ENCODE measurements around the gene WBP1.
"Not testable (repeated sequence)": the region's sequence is repeated elsewhere in the genome, so short reads cannot be mapped to it uniquely, and the experiment has no call there.

WBP1 gene

DNA sequence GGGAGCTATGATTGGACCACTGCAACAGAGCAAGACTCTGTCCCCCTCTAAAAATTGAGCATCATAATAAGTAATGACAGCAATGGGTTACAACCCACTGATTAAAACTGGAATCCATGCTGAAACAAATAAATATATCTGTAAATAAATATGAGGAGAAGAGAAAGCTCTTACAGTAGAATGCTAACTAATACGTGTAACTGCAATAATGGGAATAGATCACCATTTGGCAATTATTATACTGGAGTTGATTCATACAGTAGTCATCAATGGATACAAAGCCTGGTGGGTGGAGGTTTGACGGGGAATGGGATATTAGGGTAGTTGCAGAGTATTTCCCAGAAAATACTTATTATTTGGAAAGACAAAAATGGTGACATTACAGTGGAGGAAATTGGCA, 9.5 kb upstream of the WBP1 start:
- in situ Hi-C loops (cut with HindIII; ENCODE audit: low sequenced_read_pairs): no loop called here

DNA sequence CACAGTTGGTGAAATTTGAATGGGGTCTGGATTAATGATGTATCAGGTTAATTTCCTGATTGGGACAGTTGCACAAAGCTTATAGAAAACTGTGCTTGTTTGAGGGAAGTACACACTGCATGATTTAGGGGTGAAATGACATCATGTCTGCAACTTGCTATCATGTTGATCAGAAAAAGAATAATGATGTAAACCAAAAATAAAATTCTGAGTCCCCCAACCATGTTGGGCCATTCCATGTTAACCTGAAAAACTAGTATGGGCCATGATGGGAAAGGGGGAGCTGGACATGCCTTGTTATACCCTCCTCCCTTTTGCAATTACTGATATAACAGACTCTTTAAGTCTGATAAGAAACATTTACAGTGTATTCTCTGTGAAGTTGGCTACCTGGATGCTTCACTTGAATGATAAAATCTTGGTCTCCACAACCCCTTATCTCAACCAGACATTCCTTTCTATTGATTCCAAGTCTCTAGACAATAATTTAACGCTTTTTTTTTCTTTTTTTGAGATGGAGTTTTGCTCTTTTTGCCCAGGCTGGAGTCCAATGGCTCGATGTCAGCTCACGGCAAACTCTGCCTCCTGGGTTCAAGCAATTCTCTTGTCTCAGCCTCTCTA, 7.6 kb upstream of the WBP1 start:
- in situ Hi-C loops (cut with HindIII; ENCODE audit: low sequenced_read_pairs): no loop called here

DNA sequence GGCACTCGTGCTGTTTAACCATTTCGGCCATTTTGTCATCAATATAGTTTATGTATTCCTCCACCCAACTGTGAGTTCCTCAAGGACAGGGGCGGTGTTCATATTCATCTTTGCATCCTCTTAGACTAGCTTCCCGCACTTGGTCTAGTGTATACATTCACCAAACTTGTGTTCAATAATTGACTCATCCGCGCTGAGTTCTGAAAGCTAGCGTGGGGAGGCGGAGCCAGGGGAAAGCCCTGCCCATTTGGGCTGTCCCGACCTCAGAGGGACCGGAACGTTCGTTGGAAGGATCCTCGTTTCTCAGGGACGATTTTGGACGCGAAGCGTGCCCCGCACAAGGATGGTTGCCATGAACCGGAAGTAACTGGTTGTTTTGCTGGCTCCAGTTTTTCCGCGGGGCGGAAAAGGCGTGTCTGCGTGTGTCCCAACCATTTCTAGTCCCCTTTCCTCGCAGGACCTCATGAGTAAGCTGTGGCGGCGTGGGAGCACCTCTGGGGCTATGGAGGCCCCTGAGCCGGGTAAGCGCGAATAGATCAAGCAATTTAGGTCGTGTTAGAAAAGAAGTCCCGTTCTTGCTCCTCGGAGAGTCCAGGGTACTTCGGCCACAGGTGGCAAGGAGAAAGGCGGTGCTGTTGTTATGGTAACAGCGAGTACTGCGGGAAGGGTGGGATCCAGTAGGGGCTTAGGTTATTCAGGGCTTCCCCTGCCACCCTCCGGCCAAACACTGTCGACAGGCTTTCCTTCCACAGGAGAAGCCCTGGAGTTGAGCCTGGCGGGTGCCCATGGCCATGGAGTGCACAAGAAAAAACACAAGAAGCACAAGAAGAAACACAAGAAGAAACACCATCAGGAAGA, 3.4 kb upstream of the WBP1 start, which contains the start of gene INO80B:
Gene INO80B (plus strand): TSS at position 434 of the 858 bp plus-strand sequence. CDS start 30 bp downstream, at position 464.
- in situ Hi-C loops (cut with HindIII; ENCODE audit: low sequenced_read_pairs): no loop called here

DNA sequence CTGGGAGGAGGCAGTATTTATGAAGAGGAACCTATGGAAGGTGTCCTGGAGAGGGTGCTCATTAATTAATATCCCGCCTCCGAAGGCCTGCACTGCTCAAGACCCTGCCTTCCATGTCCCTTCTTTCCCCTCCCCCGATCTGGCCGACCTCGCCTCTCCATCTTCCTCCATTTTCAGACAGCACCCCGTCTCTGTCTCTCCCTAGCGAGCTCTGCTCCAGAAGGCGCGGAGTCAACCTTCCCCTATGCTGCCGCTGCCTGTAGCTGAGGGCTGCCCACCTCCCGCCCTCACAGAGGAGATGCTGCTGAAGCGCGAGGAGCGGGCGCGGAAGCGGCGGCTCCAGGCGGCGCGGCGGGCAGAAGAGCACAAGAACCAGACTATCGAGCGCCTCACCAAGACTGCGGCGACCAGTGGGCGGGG, 1.1 kb upstream of the WBP1 start:
- in situ Hi-C loops (cut with HindIII; ENCODE audit: low sequenced_read_pairs): no loop called here

DNA sequence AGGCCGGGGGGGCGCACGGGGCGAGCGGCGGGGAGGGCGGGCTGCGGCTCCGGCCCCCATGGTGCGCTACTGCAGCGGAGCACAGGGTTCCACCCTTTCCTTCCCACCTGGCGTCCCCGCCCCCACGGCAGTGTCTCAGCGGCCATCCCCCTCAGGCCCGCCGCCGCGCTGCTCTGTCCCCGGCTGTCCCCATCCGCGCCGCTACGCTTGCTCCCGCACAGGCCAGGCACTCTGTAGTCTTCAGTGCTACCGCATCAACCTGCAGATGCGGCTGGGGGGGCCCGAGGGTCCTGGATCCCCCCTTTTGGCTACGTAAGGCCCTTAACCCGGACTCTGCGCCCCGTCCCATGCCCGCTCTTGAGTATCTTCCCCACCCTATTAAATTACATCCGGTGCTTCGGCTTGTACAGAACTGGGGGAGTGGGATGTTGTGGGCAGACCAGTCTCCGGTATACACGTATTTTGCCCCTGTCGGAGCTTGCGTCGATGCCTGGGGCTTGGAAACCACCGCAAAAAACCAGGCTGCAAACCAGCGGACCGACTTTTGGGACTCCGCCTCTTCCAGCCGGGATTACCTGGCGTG, 598 bp upstream of the WBP1 start:
- in situ Hi-C loops (cut with HindIII; ENCODE audit: low sequenced_read_pairs): no loop called here

DNA sequence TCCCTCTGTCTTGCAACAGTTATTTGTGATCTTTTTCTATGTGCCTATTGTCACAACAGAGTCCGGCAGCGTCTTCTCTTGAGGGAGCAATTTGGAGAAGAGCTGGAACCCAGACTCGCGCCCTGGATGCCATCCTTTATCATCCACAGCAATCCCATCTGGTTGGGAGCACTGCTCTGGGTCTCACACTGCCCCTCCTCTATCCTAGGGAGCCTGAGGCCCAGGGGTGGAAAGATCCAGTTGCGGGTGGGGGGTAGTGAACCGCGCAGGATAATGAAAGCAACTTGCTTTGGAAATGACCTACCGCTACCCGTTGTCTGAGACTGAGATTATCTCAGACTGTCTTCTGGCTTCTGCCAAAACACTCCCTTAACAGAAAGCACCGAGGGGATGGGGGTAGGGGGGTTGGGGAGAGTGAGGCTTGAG, 713 bp downstream of the WBP1 start:
- in situ Hi-C loops (cut with HindIII; ENCODE audit: low sequenced_read_pairs): no loop called here

DNA sequence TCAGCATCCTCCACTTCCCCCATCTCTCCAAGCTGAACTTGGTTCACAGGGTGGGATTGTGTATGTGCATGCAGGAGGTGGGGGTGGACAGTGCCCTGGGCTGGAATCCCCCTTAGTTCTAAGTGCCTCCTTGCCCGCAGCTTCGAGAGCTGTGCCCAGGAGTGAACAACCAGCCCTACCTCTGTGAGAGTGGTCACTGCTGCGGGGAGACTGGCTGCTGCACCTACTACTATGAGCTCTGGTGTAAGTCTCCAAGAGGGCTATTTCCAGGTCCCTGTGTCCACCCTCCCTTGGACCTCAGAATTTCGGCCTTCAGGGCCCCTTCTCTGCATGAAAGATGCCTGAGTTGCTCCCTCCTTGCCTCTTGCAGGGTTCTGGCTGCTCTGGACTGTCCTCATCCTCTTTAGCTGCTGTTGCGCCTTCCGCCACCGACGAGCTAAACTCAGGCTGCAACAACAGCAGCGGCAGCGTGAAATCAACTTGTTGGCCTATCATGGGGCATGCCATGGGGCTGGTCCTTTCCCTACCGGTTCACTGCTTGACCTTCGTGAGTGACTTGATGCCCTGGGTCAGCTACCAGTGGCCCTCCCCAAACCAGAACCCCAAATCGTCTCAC, 1.4 kb downstream of the WBP1 start:
- in situ Hi-C loops (cut with HindIII; ENCODE audit: low sequenced_read_pairs): not testable (repeated sequence)

DNA sequence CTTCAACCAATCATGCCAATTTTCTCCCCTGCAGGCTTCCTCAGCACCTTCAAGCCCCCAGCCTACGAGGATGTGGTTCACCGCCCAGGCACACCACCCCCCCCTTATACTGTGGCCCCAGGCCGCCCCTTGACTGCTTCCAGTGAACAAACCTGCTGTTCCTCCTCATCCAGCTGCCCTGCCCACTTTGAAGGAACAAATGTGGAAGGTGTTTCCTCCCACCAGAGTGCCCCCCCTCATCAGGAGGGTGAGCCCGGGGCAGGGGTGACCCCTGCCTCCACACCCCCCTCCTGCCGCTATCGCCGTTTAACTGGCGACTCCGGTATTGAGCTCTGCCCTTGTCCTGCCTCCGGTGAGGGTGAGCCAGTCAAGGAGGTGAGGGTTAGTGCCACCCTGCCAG, 1.9 kb downstream of the WBP1 start:
- in situ Hi-C loops (cut with HindIII; ENCODE audit: low sequenced_read_pairs): not testable (repeated sequence)

DNA sequence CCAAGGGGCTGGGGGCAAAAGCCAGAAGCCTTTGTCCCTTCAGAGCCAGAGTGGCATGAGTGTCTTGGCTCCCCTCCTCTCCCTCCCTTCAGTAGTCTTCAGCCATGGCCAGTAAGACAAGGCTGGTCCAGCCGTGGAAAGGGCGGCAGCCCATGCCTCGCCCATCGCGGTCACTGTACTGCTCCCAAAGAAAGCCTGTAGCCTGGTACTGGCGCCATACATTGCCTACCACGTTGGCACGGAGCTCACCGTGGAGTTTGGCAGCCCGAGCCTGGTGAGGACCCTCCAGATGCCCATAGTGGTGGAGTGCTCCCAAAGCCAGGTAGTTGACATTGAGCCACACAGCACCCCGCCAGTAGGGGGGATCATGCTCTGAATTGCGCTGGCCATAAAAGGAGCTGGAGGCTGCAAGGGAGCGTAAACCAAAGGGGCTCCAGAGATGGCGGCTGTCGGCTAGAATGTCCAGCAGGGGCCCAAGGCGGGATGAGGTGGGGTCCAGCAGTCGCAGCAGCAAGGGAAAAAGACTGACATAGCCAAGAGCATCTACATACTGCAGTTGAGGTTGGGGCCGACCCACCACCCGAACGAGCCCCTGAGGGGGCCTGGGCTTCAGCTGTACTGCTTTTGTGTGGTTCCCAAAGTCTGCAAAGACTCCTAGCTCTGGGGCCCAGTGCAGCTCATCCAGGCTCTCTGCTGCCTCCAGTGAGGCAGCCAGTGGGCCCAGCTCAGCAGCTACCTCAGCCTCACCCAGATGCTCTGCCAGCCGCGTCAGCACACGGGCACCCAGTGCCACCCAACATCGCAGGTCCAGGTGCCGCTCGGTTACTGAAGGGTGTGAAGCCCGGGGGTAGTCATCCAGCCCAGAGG, 3.2 kb downstream of the WBP1 start:
- in situ Hi-C loops (cut with HindIII; ENCODE audit: low sequenced_read_pairs): no loop called here

DNA sequence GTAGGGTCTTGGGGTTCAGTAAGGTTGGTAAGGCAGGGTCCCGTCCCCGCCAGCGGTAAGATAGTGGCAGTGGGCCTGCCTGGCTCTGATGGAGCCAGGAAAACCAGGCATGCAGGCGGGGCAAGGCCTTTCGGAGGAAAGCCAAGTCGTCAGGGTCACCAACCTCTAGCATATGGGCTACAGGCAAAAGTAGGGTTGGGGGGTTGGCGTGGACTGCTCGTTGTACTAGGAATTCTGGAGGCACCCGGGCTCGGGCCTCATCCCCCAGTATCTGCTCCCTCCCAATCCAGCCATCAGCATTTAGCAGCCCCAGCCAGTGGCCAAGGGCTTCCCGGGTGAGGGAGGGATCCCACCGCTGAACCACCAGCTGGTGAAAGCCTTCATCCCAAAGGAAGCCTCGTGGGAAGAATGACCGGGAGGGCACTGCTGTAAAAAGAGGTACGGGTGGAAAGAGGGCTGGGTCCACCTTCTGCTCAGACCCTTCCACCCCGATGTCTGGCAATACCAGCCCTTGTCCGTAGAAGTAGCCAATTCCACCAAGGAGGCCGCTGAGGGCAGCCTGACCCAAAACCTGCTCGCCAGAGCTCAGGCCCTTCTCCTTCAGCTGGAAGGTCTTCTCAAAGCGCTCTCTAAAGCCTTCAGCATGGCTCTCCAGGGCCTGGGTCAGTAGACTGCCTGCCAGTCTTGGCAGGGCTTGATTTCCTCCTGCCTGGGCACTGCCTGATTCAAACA, 4.0 kb downstream of the WBP1 start:
- in situ Hi-C loops (cut with HindIII; ENCODE audit: low sequenced_read_pairs): no loop called here

DNA sequence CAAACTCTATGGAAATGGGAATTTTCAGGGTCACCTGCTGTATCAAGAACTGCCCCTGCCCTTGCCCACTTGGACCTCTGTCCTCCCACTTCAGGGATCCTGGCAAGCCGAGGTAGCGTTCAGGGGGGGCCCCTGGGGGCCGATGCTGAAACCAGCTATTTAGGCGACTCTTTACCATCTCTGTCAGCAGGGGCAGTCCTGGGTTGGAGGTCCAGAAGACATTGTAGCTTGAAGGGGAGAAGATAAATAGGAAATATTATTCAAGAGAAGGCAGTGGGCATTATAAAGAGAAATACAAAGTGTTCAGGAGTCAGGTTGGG, 4.5 kb downstream of the WBP1 start:
- in situ Hi-C loops (cut with HindIII; ENCODE audit: low sequenced_read_pairs): no loop called here

DNA sequence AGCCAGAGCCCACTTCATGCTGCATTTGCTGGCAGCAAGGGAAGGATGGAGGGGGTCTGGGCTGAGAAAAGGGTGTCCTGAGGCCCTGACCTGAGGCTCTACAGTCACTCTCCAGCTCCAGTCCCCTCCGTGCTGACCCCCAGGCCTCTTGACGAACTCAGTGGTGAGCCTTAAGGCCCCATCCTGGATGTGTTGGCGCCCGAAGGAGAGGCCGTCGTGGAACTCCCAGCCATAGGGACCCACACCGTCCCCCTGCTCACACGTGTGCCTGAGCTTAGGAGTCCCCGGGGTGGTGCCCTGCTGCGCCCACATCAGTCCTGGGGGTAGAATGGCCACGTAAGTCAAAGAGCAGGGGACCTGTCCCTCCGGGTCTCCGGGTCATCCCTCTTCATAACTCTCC, 6.2 kb downstream of the WBP1 start:
- in situ Hi-C loops (cut with HindIII; ENCODE audit: low sequenced_read_pairs): no loop called here

DNA sequence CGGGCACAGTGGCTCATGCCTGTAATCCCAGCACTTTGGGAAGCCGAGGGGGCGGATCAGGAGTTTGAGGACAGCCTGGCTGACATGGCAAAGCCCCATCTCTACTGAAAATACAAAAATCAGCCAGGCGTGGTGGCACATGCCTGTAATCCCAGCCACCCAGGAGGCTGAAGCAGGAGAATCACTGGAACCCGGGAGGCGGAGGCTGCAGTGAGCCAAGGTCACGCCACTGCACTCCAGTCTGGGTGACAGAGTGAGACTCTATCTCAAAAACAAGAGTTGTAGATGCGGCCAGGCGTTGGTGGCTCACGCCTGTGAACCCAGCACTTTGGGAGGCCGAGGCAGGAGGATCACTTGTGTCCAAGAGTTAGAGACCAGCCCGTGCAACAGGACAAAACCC, 12.5 kb downstream of the WBP1 start:
- in situ Hi-C loops (cut with HindIII; ENCODE audit: low sequenced_read_pairs): not testable (repeated sequence)

DNA sequence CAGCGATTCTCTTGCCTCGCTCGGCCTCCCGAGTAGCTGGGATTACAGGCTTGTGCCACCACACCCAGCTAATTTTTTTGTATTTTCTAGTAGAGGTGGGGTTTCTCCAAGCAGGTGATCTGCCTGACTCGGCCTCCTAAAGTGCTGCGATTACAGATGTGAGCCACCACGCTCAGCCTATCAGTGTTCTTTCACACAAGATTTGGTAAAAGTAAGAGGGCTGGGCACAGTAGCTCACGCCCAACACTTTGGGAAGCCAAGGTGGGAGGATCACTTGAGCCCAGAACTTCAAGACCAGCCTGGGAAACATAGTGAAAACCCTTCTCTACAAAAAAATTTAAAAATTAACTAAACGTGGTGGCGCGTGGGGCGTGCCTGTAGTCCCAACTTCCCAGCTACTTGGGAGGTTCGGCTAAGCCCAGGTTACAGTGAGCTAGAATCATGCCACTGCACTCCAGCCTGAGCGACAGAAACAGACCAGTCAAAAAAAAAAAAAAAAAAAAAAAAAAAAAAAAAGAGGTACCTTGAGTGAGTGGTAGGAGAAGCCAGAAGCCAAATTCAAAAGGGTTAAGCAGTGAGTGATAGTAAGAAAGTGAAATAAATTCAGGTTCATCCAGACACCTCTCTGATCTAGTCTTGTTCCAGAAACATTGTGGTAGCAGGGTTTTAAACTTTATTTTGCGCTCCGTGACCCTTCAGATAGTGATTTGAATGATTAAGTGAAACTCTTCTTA, 13.3 kb downstream of the WBP1 start:
- in situ Hi-C loops (cut with HindIII; ENCODE audit: low sequenced_read_pairs): no loop called here

DNA sequence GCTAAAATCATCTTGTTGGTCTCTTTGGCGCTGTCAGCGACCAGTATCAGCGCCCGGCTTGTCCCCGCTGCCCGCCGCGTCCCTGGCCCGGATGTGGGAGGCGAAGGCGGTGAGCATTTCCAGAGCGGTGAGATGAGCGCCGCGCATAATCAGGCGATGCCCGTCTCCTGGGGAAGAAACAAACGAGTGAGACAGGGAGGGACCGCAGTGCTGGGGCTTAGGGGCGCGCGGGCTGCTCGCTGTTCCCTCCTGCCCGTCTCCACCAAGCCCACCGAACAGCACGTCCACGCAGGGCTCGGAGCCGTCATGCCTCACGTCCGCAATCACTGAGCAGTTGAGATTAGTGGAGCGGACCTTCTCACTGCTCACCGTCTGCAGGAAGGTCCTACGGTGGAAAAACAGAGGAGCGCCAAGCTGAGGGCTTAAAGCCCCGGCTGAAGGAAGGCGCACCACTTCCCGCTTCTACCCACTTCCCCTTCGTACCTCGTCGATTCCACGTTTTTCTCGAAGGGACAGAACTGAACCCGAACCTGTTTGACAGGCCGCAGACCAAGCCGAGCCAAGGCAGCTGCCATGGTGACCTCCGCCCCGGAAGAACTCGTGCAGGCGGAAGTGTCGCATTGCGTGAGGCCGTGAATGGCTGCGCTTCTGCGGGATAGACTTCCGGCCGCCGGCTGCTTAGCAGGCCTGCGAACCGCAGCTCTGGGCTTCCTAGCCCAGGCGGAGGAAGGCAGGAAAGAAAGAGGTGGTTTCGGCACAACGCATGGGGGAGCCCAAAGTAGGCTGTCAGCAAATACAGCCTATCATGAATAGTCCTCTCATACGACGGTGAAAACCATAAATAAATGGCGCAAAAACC, 14.1 kb downstream of the WBP1 start, which contains the start of gene MRPL53:
Gene MRPL53 (minus strand): TSS at position 595 of the 859 bp plus-strand sequence. CDS start 20 bp downstream, at position 575.
- in situ Hi-C loops (cut with HindIII; ENCODE audit: low sequenced_read_pairs): no loop called here

DNA sequence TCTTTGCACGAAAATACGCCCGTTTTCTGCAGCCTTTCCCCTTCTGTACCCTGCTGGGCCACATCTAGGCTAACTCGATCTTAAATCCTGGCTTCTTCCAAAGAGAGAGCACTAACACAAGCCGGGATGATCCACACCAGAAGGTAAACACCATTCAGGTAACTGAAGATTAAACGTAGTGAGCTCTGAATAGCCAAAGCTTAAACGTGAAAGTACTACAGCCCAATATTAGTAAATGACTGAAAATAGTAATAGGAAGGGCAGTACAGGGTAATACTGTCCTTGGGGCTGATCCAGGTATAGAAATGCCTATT, 14.7 kb downstream of the WBP1 start:
- in situ Hi-C loops (cut with HindIII; ENCODE audit: low sequenced_read_pairs): no loop called here

DNA sequence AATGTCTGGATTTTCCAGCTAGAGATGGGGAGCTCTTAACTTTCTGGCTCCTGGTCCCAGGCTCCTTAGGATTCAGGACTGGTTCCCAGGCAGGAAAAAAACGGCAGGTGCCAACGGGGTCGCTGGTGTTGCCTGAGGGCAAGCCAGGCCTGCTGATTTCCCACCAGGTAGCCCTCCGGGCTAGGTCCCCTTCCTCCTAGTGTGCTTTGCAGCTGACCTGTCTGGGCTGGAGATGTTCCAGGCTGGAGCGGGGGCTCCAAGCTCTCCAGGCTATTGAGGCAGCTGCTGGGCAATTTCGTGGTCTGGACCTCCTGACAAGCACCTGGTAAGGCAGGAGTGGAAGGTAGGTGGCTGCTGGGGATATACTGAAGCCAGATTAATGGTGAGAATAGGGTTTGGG, 16.2 kb downstream of the WBP1 start:
- in situ Hi-C loops (cut with HindIII; ENCODE audit: low sequenced_read_pairs): no loop called here

DNA sequence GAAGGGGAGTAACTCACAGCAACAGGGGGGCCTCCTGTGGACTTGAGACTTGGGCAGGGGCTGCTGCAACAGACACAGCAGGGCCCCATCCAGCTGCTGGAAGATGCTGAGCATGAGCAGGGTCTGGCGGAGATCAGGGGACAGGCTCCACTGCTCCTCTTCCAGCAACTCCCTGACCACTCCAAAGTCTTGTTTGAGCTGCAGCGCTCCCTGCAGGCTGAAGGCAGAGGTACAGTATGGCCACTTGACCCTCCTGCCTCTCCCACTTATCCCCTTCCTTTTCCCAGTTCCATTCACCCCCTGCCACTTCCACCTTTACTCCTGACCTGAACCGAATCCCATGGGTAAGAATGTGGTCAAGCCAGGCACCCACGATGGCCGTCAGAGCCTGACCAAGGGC, 16.7 kb downstream of the WBP1 start:
- in situ Hi-C loops (cut with HindIII; ENCODE audit: low sequenced_read_pairs): no loop called here

DNA sequence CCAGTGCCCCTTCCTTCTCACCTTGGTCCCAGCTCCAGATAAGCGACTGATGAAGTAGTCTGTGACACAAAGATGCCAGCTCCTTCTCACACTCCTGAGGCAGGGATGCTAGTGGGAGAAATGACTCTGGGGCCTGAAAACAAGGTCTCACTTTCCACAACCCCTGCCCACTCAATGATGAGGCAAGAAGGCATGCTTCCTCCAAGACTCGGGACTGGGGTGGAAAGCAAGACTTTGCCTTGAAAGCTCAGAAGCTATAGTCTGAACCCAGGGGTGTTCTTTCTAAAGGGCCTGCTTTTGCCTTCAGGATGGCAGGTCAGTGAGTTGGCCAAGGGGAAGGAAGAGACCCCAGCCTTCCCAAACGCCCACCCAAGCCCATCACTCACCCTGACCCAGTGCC, 23.2 kb downstream of the WBP1 start:
- in situ Hi-C loops (cut with HindIII; ENCODE audit: low sequenced_read_pairs): no loop called here

Measured in endothelial cell of hepatic sinusoid (primary cell).